ENCODE results near the gene PDZRN3. TPM values are rescaled to one million over a fixed set of nuclear protein-coding genes. Genes with fewer than 3 reads are reported as not detected.

The PDZRN3 gene
- total RNA-seq, 1 experiment from 2014 or later = not detected

DNA sequence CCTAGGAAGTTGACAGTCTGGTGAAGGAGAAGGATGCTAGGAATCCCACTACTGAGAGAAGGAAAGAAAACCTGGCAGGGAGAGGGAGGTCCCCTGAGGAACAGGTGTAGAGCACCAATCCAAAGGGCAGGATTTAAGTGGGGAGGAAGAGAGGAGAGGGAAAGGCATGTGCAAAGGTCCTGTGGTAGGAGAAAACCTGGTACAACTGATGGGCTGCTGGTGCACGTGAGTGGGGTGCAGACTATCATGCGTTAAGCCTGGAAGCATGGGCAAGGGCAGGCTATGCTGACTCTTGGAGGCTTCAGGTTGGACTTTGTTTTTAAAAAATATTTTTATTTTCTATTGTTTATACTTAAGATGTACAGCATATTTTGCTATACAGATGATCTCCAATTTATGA lies 209.6 kb downstream of the PDZRN3 start:
- DNase-seq (ENCODE audit: low read depth, low spot score) = no peak
- H3K9me3 ChIP-seq (ENCODE audit: control insufficient read depth, insufficient read depth, low read depth, low read length) = no peaks in the 10 kb centered on the region
- no peaks in the 10 kb centered on the region for H3K4me1 ChIP-seq (ENCODE audit: control insufficient read depth, insufficient read depth, low read length)
- POLR2A ChIA-PET = no interaction called here
- no TSS peak for BruUV-seq (replicated peaks)
- H3K36me3 ChIP-seq (ENCODE audit: control insufficient read depth, insufficient read depth, low read length) = no peaks in the 10 kb centered on the region
- no peak for ATAC-seq
- CTCF ChIA-PET = no interaction called here
- in situ Hi-C loops (cut with HindIII; ENCODE audit: low pct_unique_long_range_greater_than_20kb, low sequenced_read_pairs) (no loop called here), intact Hi-C loops (cut with micrococcal nuclease; ENCODE audit: unreplicated experiment) (no loop called here)
- H3K27me3 ChIP-seq (ENCODE audit: control insufficient read depth, insufficient read depth, low read length) = no peaks in the 10 kb centered on the region
- H3K27ac ChIP-seq (ENCODE audit: low read length) = no peak overlapping the region
- no peak overlapping the region for H3K4me3 ChIP-seq (ENCODE audit: low read depth in 2 of 2, low read length in 2 of 2)
- TF ChIP-seq, protein P1, sequence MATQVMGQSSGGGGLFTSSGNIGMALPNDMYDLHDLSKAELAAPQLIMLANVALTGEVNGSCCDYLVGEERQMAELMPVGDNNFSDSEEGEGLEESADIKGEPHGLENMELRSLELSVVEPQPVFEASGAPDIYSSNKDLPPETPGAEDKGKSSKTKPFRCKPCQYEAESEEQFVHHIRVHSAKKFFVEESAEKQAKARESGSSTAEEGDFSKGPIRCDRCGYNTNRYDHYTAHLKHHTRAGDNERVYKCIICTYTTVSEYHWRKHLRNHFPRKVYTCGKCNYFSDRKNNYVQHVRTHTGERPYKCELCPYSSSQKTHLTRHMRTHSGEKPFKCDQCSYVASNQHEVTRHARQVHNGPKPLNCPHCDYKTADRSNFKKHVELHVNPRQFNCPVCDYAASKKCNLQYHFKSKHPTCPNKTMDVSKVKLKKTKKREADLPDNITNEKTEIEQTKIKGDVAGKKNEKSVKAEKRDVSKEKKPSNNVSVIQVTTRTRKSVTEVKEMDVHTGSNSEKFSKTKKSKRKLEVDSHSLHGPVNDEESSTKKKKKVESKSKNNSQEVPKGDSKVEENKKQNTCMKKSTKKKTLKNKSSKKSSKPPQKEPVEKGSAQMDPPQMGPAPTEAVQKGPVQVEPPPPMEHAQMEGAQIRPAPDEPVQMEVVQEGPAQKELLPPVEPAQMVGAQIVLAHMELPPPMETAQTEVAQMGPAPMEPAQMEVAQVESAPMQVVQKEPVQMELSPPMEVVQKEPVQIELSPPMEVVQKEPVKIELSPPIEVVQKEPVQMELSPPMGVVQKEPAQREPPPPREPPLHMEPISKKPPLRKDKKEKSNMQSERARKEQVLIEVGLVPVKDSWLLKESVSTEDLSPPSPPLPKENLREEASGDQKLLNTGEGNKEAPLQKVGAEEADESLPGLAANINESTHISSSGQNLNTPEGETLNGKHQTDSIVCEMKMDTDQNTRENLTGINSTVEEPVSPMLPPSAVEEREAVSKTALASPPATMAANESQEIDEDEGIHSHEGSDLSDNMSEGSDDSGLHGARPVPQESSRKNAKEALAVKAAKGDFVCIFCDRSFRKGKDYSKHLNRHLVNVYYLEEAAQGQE (IDR thresholded peaks at IDR 0.05; ENCODE audit: insufficient read depth in 1 of 2, low read depth in 2 of 2, low read length in 1 of 2) = no peak
- TF ChIP-seq POLR2AphosphoS5 (IDR thresholded peaks at IDR 0.05; ENCODE audit: low read depth, low read length) (no peak), TCF7L2 (IDR thresholded peaks at IDR 0.05; ENCODE audit: low read depth, low read length) (no peak), SIN3A (IDR thresholded peaks at IDR 0.05; ENCODE audit: borderline replicate concordance, insufficient read depth, low read depth, low read length) (no peak)
- TF ChIP-seq, protein P2, sequence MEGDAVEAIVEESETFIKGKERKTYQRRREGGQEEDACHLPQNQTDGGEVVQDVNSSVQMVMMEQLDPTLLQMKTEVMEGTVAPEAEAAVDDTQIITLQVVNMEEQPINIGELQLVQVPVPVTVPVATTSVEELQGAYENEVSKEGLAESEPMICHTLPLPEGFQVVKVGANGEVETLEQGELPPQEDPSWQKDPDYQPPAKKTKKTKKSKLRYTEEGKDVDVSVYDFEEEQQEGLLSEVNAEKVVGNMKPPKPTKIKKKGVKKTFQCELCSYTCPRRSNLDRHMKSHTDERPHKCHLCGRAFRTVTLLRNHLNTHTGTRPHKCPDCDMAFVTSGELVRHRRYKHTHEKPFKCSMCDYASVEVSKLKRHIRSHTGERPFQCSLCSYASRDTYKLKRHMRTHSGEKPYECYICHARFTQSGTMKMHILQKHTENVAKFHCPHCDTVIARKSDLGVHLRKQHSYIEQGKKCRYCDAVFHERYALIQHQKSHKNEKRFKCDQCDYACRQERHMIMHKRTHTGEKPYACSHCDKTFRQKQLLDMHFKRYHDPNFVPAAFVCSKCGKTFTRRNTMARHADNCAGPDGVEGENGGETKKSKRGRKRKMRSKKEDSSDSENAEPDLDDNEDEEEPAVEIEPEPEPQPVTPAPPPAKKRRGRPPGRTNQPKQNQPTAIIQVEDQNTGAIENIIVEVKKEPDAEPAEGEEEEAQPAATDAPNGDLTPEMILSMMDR (IDR thresholded peaks at IDR 0.05) = no peak

DNA sequence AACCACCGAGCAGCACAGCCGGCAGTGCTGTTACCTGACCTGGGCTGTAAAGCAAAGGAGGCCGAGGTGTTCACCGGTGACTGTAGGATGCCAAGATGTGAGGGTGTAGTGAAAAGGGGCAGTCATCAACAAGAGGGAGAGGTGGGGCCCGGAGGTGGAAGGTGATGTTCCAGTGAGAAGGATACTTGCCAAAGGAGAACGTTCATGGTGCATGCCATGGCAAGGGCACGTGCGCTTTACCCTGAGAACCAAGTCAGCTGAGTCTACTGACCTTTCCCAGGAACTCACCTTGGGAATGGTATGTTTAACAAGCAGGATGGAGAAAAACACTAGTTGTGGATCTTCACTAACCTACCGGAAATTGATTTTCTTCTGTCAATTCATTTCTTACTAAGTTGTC lies 211.1 kb downstream of the PDZRN3 start:
- H3K4me3 ChIP-seq (ENCODE audit: low read depth in 2 of 2, low read length in 2 of 2) = no peak overlapping the region
- no peaks in the 10 kb centered on the region for H3K4me1 ChIP-seq (ENCODE audit: control insufficient read depth, insufficient read depth, low read length)
- TF ChIP-seq, protein P2 (IDR thresholded peaks at IDR 0.05) = no peak
- TF ChIP-seq, protein P1 (IDR thresholded peaks at IDR 0.05; ENCODE audit: insufficient read depth in 1 of 2, low read depth in 2 of 2, low read length in 1 of 2) = no peak
- TF ChIP-seq TCF7L2 (IDR thresholded peaks at IDR 0.05; ENCODE audit: low read depth, low read length) = no peak
- no peak for TF ChIP-seq SIN3A (IDR thresholded peaks at IDR 0.05; ENCODE audit: borderline replicate concordance, insufficient read depth, low read depth, low read length)
- no peak for TF ChIP-seq POLR2AphosphoS5 (IDR thresholded peaks at IDR 0.05; ENCODE audit: low read depth, low read length)
- no peaks in the 10 kb centered on the region for H3K9me3 ChIP-seq (ENCODE audit: control insufficient read depth, insufficient read depth, low read depth, low read length)
- BruUV-seq (replicated peaks) = no TSS peak
- no peak for DNase-seq (ENCODE audit: low read depth, low spot score)
- in situ Hi-C loops (cut with HindIII; ENCODE audit: low pct_unique_long_range_greater_than_20kb, low sequenced_read_pairs) (no loop called here), intact Hi-C loops (cut with micrococcal nuclease; ENCODE audit: unreplicated experiment) (no loop called here)
- H3K27ac ChIP-seq (ENCODE audit: low read length) = no peak overlapping the region
- no peaks in the 10 kb centered on the region for H3K27me3 ChIP-seq (ENCODE audit: control insufficient read depth, insufficient read depth, low read length)
- ChIA-PET POLR2A (no interaction called here), CTCF (no interaction called here)
- no peaks in the 10 kb centered on the region for H3K36me3 ChIP-seq (ENCODE audit: control insufficient read depth, insufficient read depth, low read length)
- ATAC-seq = no peak
